ENCODE results near the gene TSPYL6.

TSPYL6 gene

GRCh38 chr2:54255230-54256090, 569 bp downstream of the TSPYL6 start:
- DNase-seq: no peak

- no peak for DNase-seq
Observed at GRCh38 chr2:54254180-54254579, 1.8 kb downstream of the TSPYL6 start.

GRCh38 chr2:54249629-54250028, 6.4 kb downstream of the TSPYL6 start:
- DNase-seq: no peak

GRCh38 chr2:54247115-54247514, 8.9 kb downstream of the TSPYL6 start:
- no peak for DNase-seq

GRCh38 chr2:54240515-54241469, 15.2 kb downstream of the TSPYL6 start:
- DNase-seq: no peak

- peak; percentile 46 for DNase-seq
Observed at GRCh38 chr2:54239427-54239826, 16.6 kb downstream of the TSPYL6 start.

GRCh38 chr2:54237428-54237827, 18.6 kb downstream of the TSPYL6 start:
- no peak for DNase-seq

GRCh38 chr2:54233832-54234649, 22.0 kb downstream of the TSPYL6 start:
- DNase-seq: no peak

GRCh38 chr2:54228945-54229344, 27.1 kb downstream of the TSPYL6 start:
- no peak for DNase-seq

- no peak for DNase-seq
Observed at GRCh38 chr2:54227798-54228197, 28.2 kb downstream of the TSPYL6 start.

GRCh38 chr2:54226260-54226659, 29.8 kb downstream of the TSPYL6 start:
- no peak for DNase-seq

- no peak for DNase-seq
Observed at GRCh38 chr2:54224997-54225396, 31.0 kb downstream of the TSPYL6 start.

GRCh38 chr2:54213082-54213481, 42.9 kb downstream of the TSPYL6 start:
- no peak for DNase-seq

GRCh38 chr2:54212456-54212855, 43.6 kb downstream of the TSPYL6 start:
- DNase-seq: peak; percentile 37

GRCh38 chr2:54209379-54209778, 46.6 kb downstream of the TSPYL6 start:
- no peak for DNase-seq

- no peak for DNase-seq
Observed at GRCh38 chr2:54208364-54209240, 47.4 kb downstream of the TSPYL6 start.

GRCh38 chr2:54207666-54208195, 48.3 kb downstream of the TSPYL6 start:
- no peak for DNase-seq

- DNase-seq: no peak
Observed at GRCh38 chr2:54206596-54206995, 49.4 kb downstream of the TSPYL6 start.

GRCh38 chr2:54204476-54204875, 51.6 kb downstream of the TSPYL6 start:
- DNase-seq: no peak
